K562 (cell line): ENCODE data around the gene HPS3. TPM values are rescaled to one million over a fixed set of nuclear protein-coding genes. Genes with fewer than 3 reads are reported as not detected.
A peak's percentile ranks its signal among the peaks of the same experiment; 100 is the strongest.

Experiments
- CBX2 ChIP-seq: fragments of 200-600 bp; sonication (generic); IDR thresholded peaks from one replicate; pipeline ENCODE4 v1.6.1; 2012; ENCODE audit warnings: mild to moderate bottlenecking, low read length, inconsistent platforms; ENCODE audit not compliant: insufficient read depth, poor library complexity, severe bottlenecking
- CC2D1A ChIP-seq: fragments of 450-650 bp; IDR thresholded peaks from 2 replicates; pipeline ENCODE4 v1.6.1; 2017; ENCODE audit warnings: mild to moderate bottlenecking
- DMBX1 ChIP-seq: fragments of 250-450 bp; sonication (Bioruptor Pico); IDR thresholded peaks from 2 replicates; pipeline ENCODE4 v1.8.0; 2022; ENCODE audit warnings: inconsistent platforms, mild to moderate bottlenecking, moderate library complexity, borderline replicate concordance
- ELK3 ChIP-seq: fragments of 450-650 bp; formaldehyde crosslinking; IDR thresholded peaks from 2 replicates; pipeline ENCODE4 v1.4.0; 2020; ENCODE audit warnings: mild to moderate bottlenecking
- EP300 ChIP-seq: IDR thresholded peaks from 2 replicates; pipeline ENCODE4 v1.6.1; 2012; ENCODE audit warnings: low read length, improper control_type of control experiment
- EP400 ChIP-seq: fragments of 450-650 bp; IDR thresholded peaks from 2 replicates; pipeline ENCODE4 v1.6.1; 2017; ENCODE audit warnings: antibody characterized with exemption, mild to moderate bottlenecking, moderate library complexity
- FOXJ2 ChIP-seq: fragments of 200-800 bp; sonication (Bioruptor generic); IDR thresholded peaks from 2 replicates; pipeline ENCODE4 v1.6.1; 2016; ENCODE audit warnings: missing genetic modification characterization, missing compliant biosample characterization
- HBP1 ChIP-seq: fragments of 450-650 bp; formaldehyde crosslinking; IDR thresholded peaks from 2 replicates; pipeline ENCODE4 v1.4.0; 2022; ENCODE audit warnings: missing genetic modification characterization
- JUN ChIP-seq, 2 experiments: sonication (generic) in 1 of 2; formaldehyde crosslinking in 1 of 2; IDR thresholded peaks; 2 replicates each; pipeline versions ENCODE4 v1.6.1 to v1.8.0; 2012 to 2022; ENCODE audit warnings: borderline replicate concordance in 2 of 2, mild to moderate bottlenecking in 2 of 2, improper control_type of control experiment in 1 of 2, low read depth in 1 of 2, low read length in 1 of 2, missing genetic modification reagents in 1 of 2
- KLF1 ChIP-seq: fragments of 450-650 bp; IDR thresholded peaks from 2 replicates; pipeline ENCODE4 v1.6.1; 2016; ENCODE audit warnings: missing genetic modification characterization, missing compliant biosample characterization
- MAX ChIP-seq: sonication (generic); formaldehyde crosslinking; IDR thresholded peaks from 2 replicates; pipeline ENCODE4 v1.9.0; 2022; ENCODE audit warnings: mild to moderate bottlenecking, missing genetic modification reagents
- MEF2D ChIP-seq: conservative IDR thresholded peaks from 2 replicates; pipeline ENCODE4 v1.6.1; 2016; ENCODE audit warnings: low read depth, missing genetic modification characterization, missing compliant biosample characterization
- MITF ChIP-seq: IDR thresholded peaks from 2 replicates; pipeline ENCODE4 v1.6.1; 2014; ENCODE audit warnings: antibody characterized with exemption
- PBX2 ChIP-seq, 2 experiments: IDR thresholded peaks in 1 of 2; conservative IDR thresholded peaks in 1 of 2; 2 replicates each; pipeline ENCODE4 v1.6.1; 2016; ENCODE audit warnings: low read depth in 2 of 2, mild to moderate bottlenecking in 1 of 2, missing compliant biosample characterization in 1 of 2, missing genetic modification characterization in 1 of 2, moderate library complexity in 1 of 2
- PYGO2 ChIP-seq: fragments of 450-650 bp; IDR thresholded peaks from 2 replicates; pipeline ENCODE4 v1.6.1; 2016; ENCODE audit warnings: mild to moderate bottlenecking, missing genetic modification characterization, moderate library complexity, missing compliant biosample characterization
- USF2 ChIP-seq: sonication (generic); formaldehyde crosslinking; IDR thresholded peaks from 2 replicates; pipeline ENCODE4 v1.5.0; 2020; ENCODE audit warnings: missing genetic modification reagents
- ZBTB17 ChIP-seq: fragments of 450-650 bp; formaldehyde crosslinking; IDR thresholded peaks from 2 replicates; pipeline ENCODE4 v1.4.0; 2020; ENCODE audit warnings: mild to moderate bottlenecking
- ZNF717 ChIP-seq: fragments of 250-450 bp; sonication (Bioruptor Pico); IDR thresholded peaks from 2 replicates; pipeline ENCODE4 v1.5.0; 2021
- ZNF778 ChIP-seq: fragments of 450-650 bp; formaldehyde crosslinking; IDR thresholded peaks from 2 replicates; pipeline ENCODE4 v1.4.0; 2020; ENCODE audit warnings: mild to moderate bottlenecking, moderate library complexity
- ZNF785 ChIP-seq: fragments of 250-450 bp; sonication (Bioruptor Pico); IDR thresholded peaks from 2 replicates; pipeline ENCODE4 v1.4.0; 2020; ENCODE audit warnings: mild to moderate bottlenecking
- polyA plus RNA-seq, 8 experiments: library from polyadenylated mRNA; depleted of rRNA in 4 of 8; stranded (reverse) in 5 of 8; unstranded in 3 of 8; fragments of >200 nt; fragmentation: Nextera tagmentation in 2 of 8; fragmentation: Illumina TruSeq in 1 of 8; extraction: Ambion mirVana in 2 of 8; extraction: Trizol in 1 of 8; gene quantifications; 2 replicates each; pipeline versions ENCODE4 v1.2.1 to v1.2.3, GENCODE V29; 2011 to 2014; ENCODE audit warnings: inconsistent platforms in 1 of 8, missing spikeins in 1 of 8
- total RNA-seq, 7 experiments: library from RNA; depleted of rRNA in 6 of 7; stranded (reverse); fragments of >200 nt in 6 of 7; fragmentation: Illumina TruSeq in 2 of 7; extraction: Trizol in 2 of 7; gene quantifications; 2 replicates each; pipeline versions ENCODE4 v1.2.1 to v1.2.3, GENCODE V29; 2011 to 2021; ENCODE audit warnings: low replicate concordance in 1 of 7

HPS3 gene
- total and polyA plus RNA-seq, 9 of the 15 experiments (the other 6 are each of a cell fraction or from before 2014, with no cell fraction given), result 1.2 to 11.3 (median 7.6) TPM

- TF ChIP-seq PBX2 (CRISPR knock-in tag; IDR thresholded peaks at IDR 0.05; ENCODE audit: low read depth) (no peak), PBX2 (tag; conservative IDR thresholded peaks at IDR 0.05; ENCODE audit: low read depth) (peak; percentile 56; the same call in 1 of the 2 replicates), MEF2D (tag) (peak; percentile 82), KLF1 (tag) (peak; percentile 42; the same call in 1 of the 2 replicates), CC2D1A (peak; percentile 77; the same call in 1 of the 2 replicates), ZNF717 (CRISPR knock-in tag) (no peak), USF2 (CRISPR knock-in tag) (no peak), EP300 (peak; percentile 88), PYGO2 (no peak), ELK3 (CRISPR knock-in tag) (no peak), MITF (peak; percentile 95), CBX2 (no peak), ZNF785 (no peak), HBP1 (peak; percentile 71; the same call in 1 of the 2 replicates), JUN (IDR thresholded peaks at IDR 0.05; ENCODE audit: borderline replicate concordance, low read depth, low read length) (peak; percentile 97), JUN (CRISPR knock-in tag; IDR thresholded peaks at IDR 0.05; ENCODE audit: borderline replicate concordance) (no peak), EP400 (peak; percentile 71), ZBTB17 (CRISPR knock-in tag) (peak; percentile 68; the same call in 1 of the 2 replicates), ZNF778 (CRISPR knock-in tag) (no peak), MAX (CRISPR knock-in tag) (peak; percentile 91), FOXJ2 (peak; percentile 46; the same call in 1 of the 2 replicates), DMBX1 (CRISPR knock-in tag) (peak; percentile 38; the same call in 1 of the 2 replicates)
Observed at GRCh38 chr3:149180057-149180573, 50.7 kb downstream of the HPS3 start (continued).
